ENCODE measurements around the gene CHKB.

- TF ChIP-seq CTCF (IDR thresholded peaks at IDR 0.05), result no peak
- no peak for TF ChIP-seq POLR2A (IDR thresholded peaks at IDR 0.05)
Measured at GRCh38 chr22:50610581-50610980, 27.9 kb upstream of the CHKB start.
